IMR-90 (cell line): ENCODE data around the gene SPARC.

Experiments used
- CTCF ChIP-seq: conservative IDR thresholded peaks from 2 replicates; pipeline ENCODE4 v1.5.1; 2012; ENCODE audit warnings: mild to moderate bottlenecking, low read depth, low read length, improper control_type of control experiment
- MAFK ChIP-seq: IDR thresholded peaks from 2 replicates; pipeline ENCODE4 v1.6.1; 2012; ENCODE audit warnings: low read depth, low read length, improper control_type of control experiment

DNA sequence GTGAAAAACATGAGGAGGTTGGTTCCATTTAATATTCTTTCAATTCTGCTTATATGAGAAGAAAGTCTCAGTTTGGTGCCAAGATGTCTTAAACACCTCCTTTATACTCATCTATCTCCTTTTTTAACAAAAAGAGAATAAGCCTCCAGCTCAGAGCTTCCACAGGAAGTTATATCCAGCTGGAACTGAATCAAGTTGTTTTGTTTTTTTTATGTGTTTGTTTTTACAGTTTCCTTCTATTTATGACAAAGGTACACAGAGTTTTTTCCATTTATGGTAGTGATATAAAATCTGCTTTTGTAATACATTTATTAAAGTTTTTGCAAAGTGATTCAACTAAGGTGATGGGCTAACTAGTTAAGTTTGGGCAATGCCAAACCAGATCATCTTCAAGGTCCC lies 10.4 kb downstream of the SPARC start:
- TF ChIP-seq MAFK (no peak), CTCF (no peak)
